ENCODE measurements around the gene UBQLNL. TPM values are rescaled to one million over a fixed set of nuclear protein-coding genes. Genes with fewer than 3 reads are reported as not detected.

UBQLNL gene
- total RNA-seq, 4 donors from 2014 or later = 0.80 TPM; not detected in 3

DNA sequence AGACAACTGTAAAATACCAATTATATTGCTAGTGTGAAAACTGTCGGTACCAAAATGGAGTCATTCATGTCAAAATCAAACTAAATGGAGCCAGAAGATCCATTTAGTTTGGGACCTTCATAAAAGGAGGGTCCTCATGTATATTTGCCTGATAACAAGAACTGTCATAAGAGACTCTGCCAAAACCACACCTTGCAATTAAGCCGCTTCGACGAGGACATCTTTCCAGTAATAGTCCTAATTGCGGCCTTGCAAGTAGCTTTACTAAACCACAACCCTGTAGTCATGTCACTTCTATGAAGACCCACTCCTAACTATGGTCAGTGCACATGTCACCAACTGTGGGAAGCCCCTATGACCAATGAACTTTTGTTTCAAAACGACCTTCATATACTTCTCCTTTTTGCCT lies 16.1 kb downstream of the UBQLNL start:
- no peak for DNase-seq
- Histone ChIP-seq H3K27me3 (no peaks in the 10 kb centered on the region), H3K4me3 (no peak overlapping the region)

DNA sequence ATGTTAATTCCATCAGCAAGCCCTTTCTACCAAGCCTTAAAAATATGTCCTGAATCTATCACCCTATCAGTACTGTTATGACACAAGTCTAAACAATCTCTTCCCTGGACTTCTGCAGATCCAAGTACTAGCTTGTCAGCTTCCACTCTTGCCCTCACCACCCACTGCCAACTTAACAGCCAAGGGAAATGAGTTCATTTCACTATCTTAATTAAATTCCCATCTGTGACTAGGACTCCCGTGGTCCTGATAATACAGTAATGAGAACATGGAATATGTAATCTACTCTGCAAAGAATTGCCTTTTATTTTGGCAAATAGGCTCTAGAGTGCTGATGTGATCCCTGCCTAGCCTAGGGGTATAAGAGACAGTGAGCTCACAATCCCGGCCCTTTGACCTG lies 16.8 kb downstream of the UBQLNL start:
- H3K4me1 ChIP-seq = no peaks in the 10 kb centered on the region
- H3K27me3 ChIP-seq = no peaks in the 10 kb centered on the region
- no peak overlapping the region for H3K4me3 ChIP-seq
- no peaks in the 10 kb centered on the region for H3K36me3 ChIP-seq
- TF ChIP-seq POLR2A (IDR thresholded peaks at IDR 0.05) = no peak
- TF ChIP-seq, protein P1, sequence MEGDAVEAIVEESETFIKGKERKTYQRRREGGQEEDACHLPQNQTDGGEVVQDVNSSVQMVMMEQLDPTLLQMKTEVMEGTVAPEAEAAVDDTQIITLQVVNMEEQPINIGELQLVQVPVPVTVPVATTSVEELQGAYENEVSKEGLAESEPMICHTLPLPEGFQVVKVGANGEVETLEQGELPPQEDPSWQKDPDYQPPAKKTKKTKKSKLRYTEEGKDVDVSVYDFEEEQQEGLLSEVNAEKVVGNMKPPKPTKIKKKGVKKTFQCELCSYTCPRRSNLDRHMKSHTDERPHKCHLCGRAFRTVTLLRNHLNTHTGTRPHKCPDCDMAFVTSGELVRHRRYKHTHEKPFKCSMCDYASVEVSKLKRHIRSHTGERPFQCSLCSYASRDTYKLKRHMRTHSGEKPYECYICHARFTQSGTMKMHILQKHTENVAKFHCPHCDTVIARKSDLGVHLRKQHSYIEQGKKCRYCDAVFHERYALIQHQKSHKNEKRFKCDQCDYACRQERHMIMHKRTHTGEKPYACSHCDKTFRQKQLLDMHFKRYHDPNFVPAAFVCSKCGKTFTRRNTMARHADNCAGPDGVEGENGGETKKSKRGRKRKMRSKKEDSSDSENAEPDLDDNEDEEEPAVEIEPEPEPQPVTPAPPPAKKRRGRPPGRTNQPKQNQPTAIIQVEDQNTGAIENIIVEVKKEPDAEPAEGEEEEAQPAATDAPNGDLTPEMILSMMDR (IDR thresholded peaks at IDR 0.05) = no peak
- DNase-seq = no peak
- no peaks in the 10 kb centered on the region for H3K9me3 ChIP-seq
- no peak overlapping the region for H3K27ac ChIP-seq

More for the DNA sequence above, 16.1 kb downstream of the UBQLNL start:
- H3K4me1 ChIP-seq = no peaks in the 10 kb centered on the region
- no peak overlapping the region for H3K27ac ChIP-seq
- TF ChIP-seq, protein P1 (IDR thresholded peaks at IDR 0.05) = no peak
- TF ChIP-seq POLR2A (IDR thresholded peaks at IDR 0.05) = no peak
- H3K36me3 ChIP-seq = no peaks in the 10 kb centered on the region
- H3K9me3 ChIP-seq = no peaks in the 10 kb centered on the region

DNA sequence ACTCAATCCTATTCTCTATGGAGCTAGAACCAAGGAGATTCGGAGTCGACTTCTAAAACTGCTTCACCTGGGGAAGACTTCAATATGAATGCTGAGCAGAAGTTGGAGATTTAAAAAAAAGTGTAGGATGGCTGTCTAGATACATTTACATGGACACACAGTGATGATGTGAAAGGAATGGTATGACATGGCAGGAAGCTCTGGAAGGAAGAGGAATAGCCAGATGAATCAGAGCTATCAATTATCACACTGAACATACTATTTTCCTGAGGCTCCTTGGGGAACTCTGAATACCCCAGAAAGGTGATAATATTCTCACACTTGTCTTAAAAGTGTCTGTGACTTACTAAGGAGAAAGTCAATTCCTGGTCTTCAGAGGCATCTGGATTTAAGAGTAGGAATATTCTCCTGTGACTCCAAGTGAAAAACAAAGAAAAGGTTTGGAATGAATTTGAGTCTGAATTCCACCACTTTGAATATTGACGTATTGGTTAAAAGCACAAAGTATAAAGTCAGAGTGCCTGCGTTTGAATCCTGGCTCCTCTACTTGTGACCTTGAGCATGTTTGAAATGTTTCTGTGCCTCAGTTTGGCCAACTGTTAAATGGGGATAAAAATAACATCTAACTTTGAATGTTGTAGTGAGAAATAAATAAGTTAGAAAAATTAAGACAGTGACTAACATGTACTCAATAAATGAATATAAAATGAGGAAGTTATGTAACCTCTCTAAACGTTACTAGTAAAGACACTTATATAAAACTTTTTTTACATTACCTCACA lies 26.7 kb downstream of the UBQLNL start:
- Histone ChIP-seq H3K27ac (no peak overlapping the region), H3K9me3 (no peaks in the 10 kb centered on the region), H3K27me3 (no peaks in the 10 kb centered on the region), H3K4me3 (no peak overlapping the region), H3K36me3 (no peaks in the 10 kb centered on the region), H3K4me1 (no peaks in the 10 kb centered on the region)
- no peak for TF ChIP-seq POLR2A (IDR thresholded peaks at IDR 0.05)
- TF ChIP-seq, protein P1 (IDR thresholded peaks at IDR 0.05) = no peak
- no peak for DNase-seq

DNA sequence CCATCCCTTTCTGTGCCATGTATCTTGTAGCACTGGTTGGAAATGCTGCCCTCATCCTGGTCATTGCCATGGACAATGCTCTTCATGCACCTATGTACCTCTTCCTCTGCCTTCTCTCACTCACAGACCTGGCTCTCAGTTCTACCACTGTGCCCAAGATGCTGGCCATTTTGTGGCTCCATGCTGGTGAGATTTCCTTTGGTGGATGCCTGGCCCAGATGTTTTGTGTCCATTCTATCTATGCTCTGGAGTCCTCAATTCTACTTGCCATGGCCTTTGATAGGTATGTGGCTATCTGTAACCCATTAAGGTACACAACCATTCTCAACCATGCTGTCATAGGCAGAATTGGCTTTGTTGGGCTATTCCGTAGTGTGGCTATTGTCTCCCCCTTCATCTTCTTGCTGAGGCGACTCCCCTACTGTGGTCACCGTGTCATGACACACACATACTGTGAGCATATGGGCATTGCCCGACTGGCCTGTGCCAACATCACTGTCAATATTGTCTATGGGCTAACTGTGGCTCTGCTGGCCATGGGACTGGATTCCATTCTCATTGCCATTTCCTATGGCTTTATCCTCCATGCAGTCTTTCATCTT lies 27.6 kb downstream of the UBQLNL start:
- Histone ChIP-seq H3K4me3 (no peak overlapping the region), H3K27ac (no peak overlapping the region), H3K9me3 (no peaks in the 10 kb centered on the region), H3K36me3 (no peaks in the 10 kb centered on the region), H3K4me1 (no peaks in the 10 kb centered on the region), H3K27me3 (no peaks in the 10 kb centered on the region)
- no peak for DNase-seq
- TF ChIP-seq, protein P1 (IDR thresholded peaks at IDR 0.05) = no peak
- TF ChIP-seq POLR2A (IDR thresholded peaks at IDR 0.05) = no peak

DNA sequence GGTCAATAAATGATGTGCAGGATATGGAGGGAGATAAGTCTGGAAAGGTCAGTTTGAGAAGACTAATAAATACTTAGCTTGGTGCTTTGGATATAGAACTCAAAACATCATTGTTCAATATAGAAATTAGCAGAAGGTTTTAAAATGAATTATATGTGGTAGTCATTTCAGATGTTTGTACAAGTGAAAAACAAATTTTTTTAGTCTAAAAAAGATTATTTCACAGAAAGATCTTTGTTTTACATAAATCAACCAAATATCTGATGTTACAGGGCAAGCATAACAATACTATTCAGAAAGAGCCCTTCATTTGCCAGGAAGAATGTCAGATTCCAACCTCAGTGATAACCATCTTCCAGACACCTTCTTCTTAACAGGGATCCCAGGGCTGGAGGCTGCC lies 28.1 kb downstream of the UBQLNL start, which contains the start of gene OR52D1:
OR52D1 (plus strand) TSS at position 301 of the 400 bp plus-strand sequence; CDS start at position 323, 22 bp downstream.
- Histone ChIP-seq H3K27ac (no peak within 1 kb of the TSS), H3K4me1 (no peaks in the 10 kb centered on the region), H3K4me3 (no peak within 1 kb of the TSS), H3K9me3 (no peaks in the 10 kb centered on the region), H3K36me3 (no peaks in the 10 kb centered on the region), H3K27me3 (no peaks in the 10 kb centered on the region)
- no peak for DNase-seq
- no peak for TF ChIP-seq POLR2A (IDR thresholded peaks at IDR 0.05)
- TF ChIP-seq, protein P1 (IDR thresholded peaks at IDR 0.05) = no peak

Measured in Peyer's patch (tissue), 4 donors.